NCI-H2171 (cell line): ENCODE results near the gene FBXO15.

ENCODE experiments used
- DNase-seq: peaks from one replicate; lab custom pipeline; 2025; lab: John Stamatoyannopoulos, UW

The FBXO15 gene

DNA sequence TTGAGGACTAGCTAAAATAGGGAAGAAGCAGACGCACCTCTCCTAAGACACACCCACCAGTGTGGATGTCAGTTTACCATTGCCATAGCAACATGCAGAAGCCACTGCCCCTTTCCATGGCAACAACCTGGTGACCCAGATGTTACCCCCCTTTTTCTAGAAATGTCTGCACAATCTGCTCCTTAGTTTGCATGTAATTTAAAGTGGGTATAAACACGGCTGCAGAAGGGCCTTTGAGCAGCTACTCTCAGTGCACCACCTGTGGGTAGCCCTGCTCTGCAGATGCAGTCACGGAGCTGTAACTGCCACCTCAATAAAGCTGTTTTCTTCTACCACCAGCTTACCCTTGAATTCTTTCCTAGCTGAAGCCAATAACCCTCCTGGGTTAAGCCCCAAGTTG, 87.1 kb downstream of the FBXO15 start:
- no peak for DNase-seq

DNA sequence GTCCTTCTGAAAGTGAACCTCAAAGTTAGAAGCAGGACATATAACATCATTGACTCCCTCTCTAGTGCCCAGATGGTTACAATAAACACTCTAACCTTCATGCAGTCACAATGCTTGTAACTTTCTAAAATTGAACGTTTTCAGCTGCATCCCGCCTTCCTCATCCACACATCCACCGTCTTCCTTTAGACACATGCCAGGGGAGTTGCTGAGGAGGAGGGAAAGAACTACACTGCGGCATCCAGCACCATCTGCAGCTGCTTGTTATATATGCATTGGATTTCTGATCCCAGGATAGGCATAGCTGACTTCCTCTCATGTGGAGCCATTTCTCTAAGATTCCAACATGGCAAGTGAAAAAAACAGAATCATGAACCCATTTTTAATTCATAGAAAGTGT, 96.8 kb downstream of the FBXO15 start:
- DNase-seq, result no peak

DNA sequence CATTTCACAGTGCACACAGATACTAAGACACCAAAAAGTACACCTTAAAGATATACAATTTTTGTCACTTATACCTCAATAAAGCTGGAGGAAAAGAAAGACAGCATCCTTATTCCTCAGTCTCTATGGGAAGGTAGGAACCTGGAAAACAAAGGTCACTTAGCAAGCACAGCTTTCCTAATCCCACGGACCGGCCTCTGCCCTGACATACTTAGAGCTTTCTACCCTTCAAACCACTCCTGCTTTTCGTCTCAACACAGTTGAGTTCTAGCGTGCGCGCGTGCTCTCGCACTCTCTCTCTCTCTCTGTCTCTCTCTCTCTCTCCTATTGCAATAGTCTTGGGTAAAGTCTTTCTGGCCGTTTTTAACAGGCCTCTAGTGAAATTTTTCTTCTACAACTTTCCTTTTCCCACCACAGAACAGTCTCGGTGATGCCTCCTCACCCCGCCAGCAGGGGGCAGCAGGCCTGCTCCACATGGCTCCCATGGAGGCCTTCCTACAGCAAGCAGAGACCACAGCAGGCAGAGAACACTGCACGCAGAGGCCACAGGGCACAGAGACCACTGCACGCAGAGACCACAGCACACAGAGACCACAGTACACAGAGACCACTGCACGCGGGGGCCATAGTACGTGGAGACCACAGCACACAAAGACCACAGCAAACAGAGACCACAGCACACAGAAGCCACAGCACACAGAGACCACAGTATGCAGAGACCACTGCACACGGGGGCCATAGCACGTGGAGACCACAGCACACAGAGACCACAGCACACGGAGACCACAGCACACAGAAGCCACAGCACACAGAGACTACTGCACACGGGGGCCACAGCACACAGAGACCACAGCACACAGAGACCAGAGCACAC, 106.9 kb downstream of the FBXO15 start:
- DNase-seq, result no peak

DNA sequence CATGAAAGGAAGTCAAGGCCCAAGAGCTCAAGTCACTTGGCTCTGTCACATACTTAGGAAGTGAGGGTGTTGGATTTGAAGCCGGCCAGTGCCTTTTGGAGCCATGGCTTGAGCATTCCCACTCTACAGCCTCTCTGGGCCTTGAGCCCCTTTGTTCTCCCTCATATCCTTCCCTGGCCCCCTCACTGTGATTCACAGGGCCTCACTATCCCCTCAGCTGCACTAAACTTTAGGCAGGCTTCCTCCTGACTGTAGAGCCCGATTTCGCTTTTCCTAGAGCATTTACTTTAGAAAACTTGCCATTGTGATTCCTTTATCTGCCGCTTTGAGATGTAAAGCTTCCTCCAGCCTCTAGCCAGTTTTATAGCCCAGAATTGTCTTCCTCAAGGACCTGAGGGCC, 107.6 kb downstream of the FBXO15 start:
- DNase-seq, result no peak

DNA sequence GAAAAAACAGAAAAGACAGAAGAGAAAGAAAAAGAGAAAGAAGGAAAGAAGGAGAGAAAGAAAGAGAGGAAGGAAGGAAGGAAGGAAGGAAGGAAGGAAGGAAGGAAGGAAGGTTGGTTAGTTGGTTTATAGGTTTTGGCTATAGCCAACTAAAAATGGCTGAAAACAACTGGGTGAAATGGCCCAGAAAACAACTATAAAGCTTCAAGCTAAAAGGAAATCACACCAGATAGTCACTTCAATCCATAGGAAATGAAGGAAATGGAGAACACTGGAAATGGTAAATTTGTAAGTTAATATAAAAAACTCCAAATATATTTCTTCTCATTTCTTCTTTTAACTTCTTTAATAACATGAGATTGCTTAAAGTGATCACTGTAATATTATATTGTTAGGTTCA, 118.5 kb downstream of the FBXO15 start:
- no peak for DNase-seq
